Dermis microvascular lymphatic vessel endothelial cell (primary cell): ENCODE measurements around the gene SCGB1D4. TPM values are rescaled to one million over a fixed set of nuclear protein-coding genes. Genes with fewer than 3 reads are reported as not detected.
A peak's percentile ranks its signal among the peaks of the same experiment; 100 is the strongest.

Source experiments
- DNase-seq, 2 donors: peaks; one replicate each; pipeline versions ENCODE4 v3.0.0 to v3.0.0-alpha.2; 2010; ENCODE audit warnings: low read depth in 2 of 2
- total RNA-seq: library from RNA; depleted of rRNA; stranded (reverse); fragments of >200 nt; gene quantifications from 2 replicates; pipeline ENCODE4 v1.2.1, GENCODE V29; 2014

The SCGB1D4 gene
- total RNA-seq, 1 donor from 2014 or later: not detected

DNA sequence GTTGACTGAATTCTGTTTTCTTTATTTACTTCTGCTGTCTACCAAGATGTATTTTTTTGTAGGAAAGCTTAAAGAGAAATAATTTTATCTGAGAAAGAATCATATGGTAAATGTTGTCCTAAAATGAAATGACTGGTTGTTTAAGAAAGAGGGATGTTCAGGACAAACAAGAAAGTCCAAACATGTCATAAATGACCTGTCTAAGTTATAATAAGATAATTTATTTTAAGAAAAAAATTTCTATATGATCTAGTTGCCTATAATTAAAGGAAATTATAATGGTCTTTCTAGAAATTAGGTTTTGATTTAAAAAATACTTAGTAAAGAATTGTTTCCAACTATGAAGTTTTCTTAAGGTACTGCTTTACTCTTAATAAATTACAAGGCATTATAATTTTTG, 18.4 kb downstream of the SCGB1D4 start:
- DNase-seq: no peak

DNA sequence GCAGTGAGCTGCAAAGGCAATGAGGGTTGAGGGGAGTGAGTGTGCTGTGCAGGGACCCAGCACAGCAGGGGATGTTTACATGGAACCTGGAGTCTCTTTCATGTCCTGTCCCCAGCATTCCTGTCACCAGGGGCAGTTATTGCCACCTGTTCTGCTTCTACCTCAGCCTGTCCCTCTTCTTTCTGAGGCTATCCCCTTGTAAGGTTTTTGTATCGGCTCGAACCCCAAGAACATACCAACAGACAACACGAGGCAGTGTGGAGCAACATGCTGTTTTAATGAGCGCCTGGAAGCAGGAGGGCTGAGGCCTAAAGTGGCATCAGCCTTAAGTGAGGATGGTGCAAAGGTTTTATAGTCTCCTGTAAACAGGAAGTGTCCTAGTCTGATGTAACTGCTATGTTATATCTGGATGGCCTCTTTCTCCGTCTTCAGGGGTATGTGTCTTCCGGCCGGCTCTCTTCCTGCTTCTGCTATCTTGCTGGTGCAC, 25.0 kb downstream of the SCGB1D4 start:
- no peak for DNase-seq

DNA sequence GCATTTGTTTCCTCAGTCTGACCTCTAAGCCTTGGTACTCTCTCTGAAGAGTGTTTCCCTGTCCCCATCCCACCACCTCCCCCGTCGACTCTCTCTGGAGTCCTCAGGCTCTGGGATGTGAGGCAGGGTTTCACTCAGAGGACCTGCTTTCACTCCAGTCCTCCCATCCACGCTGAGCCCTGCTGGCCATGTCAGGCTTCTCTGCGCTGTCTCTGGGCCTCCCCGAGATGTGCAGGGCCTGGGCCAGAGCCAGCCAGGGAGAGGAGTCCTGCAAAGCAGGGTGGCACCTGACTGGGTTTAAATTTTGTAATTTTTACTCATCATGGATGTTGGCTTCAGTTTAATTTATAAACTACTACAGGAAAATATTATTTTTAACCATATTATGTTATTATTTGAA, 25.6 kb downstream of the SCGB1D4 start:
- no peak for DNase-seq

DNA sequence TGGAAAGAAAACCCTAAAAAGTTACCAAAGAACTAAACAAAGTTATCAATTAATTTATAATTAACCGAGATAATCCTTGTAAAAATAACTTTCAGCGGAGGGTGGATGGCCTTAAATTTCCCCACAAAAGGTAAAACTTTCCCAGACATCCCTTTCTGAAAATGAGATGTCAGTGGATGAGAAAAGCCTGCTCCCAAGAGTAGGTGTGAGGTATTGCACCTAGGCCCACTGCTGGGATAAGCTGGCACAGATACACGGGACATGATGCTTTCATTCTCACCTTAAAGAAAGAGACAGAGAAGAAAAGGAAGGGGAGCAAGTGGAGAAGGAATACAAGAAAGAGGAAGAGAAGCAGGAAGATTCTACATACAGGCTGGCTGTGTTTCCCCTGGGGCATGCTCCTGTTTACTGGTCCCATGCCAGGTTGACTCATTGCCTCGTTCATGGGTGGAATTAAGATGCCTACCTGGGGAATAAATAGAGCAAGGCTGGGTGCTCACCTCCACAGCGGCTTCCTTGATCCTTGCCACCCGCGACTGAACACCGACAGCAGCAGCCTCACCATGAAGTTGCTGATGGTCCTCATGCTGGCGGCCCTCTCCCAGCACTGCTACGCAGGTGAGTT, 29.1 kb downstream of the SCGB1D4 start, which contains the start of gene SCGB2A2:
Gene SCGB2A2, plus strand, starts transcription at position 505 of the 625 bp plus-strand sequence. Its CDS starts 59 bp downstream, at position 564.
- no peak for DNase-seq

DNA sequence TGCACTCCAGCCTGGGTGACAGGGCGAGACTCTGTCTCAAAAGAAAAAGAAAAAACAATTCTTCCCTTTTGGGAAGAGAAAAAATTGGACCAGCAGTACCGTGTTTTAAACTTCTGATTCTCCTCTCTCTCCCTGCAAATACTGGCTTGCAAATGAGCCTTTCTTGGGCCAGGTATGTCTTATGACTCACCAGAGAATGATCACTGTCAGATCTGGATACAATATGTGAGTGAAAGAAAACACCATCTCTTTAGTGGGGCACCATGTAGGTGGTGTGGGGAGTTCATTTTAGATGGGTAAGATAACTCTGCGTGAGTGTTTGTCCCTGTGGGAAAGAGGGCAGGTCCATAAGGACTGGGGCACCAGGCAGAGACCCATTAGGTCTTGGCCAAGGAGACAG, 31.3 kb downstream of the SCGB1D4 start:
- DNase-seq: no peak

DNA sequence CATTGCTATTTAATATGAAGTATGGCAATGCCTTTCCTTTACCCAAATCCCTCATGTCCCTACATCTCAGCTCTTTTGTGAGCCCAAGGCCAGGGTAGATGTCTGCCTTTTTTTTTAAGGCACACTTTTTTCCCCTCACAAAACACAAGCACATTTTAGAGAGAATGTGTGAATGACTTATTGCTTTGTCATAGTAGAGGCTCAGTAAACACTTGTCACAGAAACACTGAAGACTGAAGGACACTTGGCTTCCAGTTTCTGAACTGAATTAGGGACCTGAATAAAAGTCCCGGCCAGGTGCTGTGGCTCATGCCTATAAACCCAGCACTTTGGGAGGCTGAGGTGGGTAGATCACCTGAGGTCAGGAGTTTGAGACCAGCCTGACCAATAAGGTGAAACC, 31.8 kb downstream of the SCGB1D4 start:
- no peak for DNase-seq

DNA sequence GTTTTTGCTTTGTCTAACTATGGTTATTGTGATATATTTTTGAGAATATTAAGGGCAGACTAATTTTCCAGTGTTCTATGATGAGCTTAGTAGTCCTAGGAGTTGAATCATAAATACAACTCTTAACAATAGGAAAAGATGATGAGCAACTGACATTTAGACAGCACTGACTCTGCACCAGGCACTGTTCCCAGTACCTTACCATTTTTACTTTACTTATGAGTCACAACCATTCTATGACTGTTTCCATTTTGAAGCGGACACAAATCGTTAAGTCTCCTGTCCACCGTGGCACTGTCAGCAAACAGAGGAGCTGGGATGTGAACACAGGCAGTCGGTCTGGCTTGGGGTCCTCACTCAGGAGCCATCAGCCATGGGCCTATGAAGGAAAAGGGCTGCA, 32.3 kb downstream of the SCGB1D4 start:
- peak; percentile 25 to 75 for DNase-seq

DNA sequence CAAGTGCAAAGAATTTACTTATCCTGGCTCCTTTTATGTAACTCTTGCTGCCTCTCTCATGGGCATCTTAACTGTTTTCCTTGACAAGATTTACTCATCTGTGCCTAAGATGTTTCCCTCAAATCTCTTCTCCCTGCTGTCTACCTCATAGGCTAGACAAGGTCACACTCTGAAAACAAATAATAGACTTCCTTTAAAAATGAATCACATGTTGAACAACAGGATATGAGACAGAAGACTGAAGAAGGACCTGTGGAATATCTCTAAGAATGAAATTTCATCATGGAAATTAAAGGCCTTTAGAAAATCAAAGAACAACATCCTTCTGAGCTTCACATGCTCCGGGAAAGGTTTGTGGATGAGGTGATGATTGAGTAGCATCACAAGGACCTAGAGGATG, 34.9 kb downstream of the SCGB1D4 start:
- peak in 1 of 2 donors; percentile 71 for DNase-seq

DNA sequence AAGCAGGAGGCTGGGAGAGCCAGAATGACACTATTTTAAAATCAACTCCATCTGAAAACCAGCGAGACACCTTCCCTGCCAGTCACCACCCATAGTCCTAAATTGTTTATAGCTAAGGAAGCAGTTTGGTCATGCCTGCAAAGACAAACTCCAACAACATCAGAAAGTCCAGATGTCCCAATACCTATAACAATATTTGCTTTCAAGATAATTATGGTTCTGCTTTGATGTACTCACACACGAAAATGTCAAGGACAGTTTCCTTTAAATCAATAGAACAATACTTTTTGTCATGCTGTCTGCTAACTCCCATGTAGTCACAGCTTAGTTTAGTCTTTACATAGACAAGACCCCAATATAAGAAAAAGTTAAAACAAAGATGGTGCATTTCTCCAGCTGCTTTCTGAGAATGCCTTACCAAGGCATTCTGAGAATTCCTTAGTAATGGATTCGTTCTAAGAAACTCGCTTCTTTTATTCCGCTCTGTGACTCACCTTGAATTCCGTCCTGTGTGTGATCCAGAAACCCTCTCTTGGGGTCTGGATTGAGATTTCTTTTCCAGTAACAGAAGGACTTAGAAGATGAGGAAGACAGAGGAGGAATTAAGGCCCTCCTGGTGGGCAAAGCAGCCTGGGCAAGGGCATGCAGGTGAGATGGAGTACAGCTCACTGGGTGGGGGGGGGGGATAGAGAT, 38.5 kb downstream of the SCGB1D4 start:
- DNase-seq: no peak

DNA sequence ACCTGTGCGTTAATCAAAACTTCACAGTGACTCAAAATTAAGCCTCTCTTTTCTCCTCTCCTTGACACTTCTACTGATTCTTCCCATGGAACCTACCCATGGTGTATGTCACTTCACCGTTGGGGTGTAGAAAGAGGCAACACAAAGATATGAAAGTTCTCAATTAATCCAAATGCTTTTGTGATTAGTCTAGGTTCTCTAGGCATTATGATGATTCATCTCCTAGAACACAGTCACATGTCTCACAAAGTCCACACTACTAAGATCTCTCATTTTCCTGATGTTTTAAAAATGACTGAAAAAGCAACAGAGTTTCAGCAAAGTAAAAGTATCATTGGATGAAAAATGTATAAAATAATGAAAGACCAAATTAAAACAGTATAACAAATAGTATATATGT, 42.6 kb downstream of the SCGB1D4 start:
- no peak for DNase-seq

DNA sequence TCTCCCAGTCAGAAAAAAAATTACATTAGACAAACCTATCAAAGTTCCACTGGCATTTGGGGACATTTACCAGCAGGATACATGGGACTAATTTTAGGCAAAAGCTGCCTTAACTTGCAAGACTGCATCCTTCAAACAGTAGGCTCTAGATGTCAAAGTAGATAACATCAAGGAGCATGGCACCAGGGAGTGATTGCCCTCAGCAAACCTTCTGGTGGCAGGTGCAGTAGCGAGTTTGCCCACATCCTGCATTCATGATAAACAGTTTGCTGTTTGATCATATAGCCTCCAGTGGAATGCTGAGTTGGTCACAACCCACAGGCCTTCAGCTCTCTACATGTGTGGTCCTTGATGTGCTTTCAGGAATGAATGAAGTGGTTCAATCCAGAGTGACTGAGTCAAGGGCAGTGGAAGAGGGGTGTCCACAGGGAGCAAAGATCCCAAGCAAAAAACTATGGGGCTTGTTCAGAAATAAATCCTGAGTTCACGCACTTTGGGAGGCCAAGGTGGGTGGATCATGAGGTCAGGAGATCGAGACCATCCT, 44.8 kb downstream of the SCGB1D4 start:
- no peak for DNase-seq

DNA sequence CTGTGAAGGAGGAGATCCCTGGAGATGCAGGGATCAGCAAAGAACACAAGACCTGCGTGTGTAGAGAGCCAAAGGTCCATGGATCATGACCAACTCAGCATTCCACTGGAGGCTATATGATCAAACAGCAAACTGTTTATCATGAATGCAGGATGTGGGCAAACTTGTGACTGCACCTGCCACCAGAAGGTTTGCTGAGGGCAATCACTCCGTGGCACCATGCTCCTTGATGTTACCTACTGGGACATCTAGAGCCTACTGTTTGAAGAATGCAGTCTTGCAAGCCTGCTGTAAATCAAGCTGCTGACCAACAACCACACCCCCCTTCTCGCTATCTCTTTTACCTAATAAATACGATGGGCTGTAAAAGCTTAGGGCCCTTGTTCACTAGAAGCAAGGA, 47.2 kb downstream of the SCGB1D4 start:
- DNase-seq: no peak

Other genes with a start within 250 kb of the SCGB1D4 start
- 17.7 and 25.9 TPM in 2 replicates for gene INCENP, start 175.1 kb downstream of the SCGB1D4 start, total RNA-seq
- gene SCGB1D1, start 108.9 kb downstream of the SCGB1D4 start, total RNA-seq: not detected in 2 replicates
- gene SCGB2A1, start 90.4 kb downstream of the SCGB1D4 start, total RNA-seq: not detected in 2 replicates
- gene SCGB1D2, start 56.8 kb downstream of the SCGB1D4 start, total RNA-seq: not detected in 2 replicates
- not detected in 2 replicates for gene SCGB2A2, start 28.9 kb downstream of the SCGB1D4 start, total RNA-seq
- 8.6 and 9.6 TPM in 2 replicates for gene ASRGL1, start 38.4 kb upstream of the SCGB1D4 start, total RNA-seq
- gene SCGB1A1, start 120.0 kb upstream of the SCGB1D4 start, total RNA-seq: not detected in 2 replicates
- gene AHNAK, start 247.7 kb upstream of the SCGB1D4 start, total RNA-seq: 231 and 244 TPM in 2 replicates